Renal cortex interstitium (tissue), 11 donors: ENCODE measurements around the gene SEMA4F. TPM values are rescaled to one million over a fixed set of nuclear protein-coding genes. Genes with fewer than 3 reads are reported as not detected.

ENCODE experiments used
- DNase-seq, 11 donors: peaks; one replicate each; pipeline ENCODE4 v3.0.0-alpha.2; 2013; ENCODE audit warnings: low read depth in 9 of 11, low spot score in 4 of 11; ENCODE audit errors: extremely low read depth in 1 of 11
- polyA plus RNA-seq, 3 donors: library from polyadenylated mRNA; unstranded; fragments of 120-200 nt; gene quantifications; one replicate each; pipeline ENCODE4 v1.2.1, GENCODE V29; 2013; ENCODE audit not compliant: insufficient read length in 3 of 3

Gene SEMA4F
- polyA plus RNA-seq, 3 donors, result 6.8 to 8.1 (median 7.3) TPM

DNA sequence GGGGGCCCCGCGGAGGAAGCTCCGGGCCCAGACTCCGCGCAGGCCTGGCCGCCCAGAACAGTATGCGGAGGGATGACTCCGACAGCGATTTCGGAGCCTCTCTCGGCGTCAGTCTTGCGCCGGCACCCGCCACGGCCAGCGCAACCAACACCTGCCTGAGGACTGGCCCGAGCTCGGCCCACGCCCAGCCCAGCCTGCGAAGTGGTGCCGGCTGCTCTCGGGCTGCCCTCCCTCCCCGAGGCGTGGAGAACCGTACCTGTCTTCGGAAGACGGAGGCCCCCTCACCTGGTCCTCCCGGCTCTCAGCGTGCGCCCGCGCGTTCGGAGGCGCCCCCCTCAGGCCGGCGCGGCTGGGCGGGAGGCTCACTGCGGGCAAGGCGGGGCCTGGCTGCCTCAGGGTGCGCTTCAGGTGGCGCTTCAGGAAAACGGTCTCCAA lies 6.0 kb upstream of the SEMA4F start, which contains the start of gene M1AP:
TSS of gene M1AP (minus strand) at position 322 of the 435 bp plus-strand sequence. CDS start 8,055 bp downstream, outside the sequence.
- DNase-seq, result peak in 3 of 11 donors; percentile 7 to 8 (median 7)

GRCh38 chr2:74653589-74653984 lies 460 bp upstream of the SEMA4F start:
- no peak for DNase-seq

DNA sequence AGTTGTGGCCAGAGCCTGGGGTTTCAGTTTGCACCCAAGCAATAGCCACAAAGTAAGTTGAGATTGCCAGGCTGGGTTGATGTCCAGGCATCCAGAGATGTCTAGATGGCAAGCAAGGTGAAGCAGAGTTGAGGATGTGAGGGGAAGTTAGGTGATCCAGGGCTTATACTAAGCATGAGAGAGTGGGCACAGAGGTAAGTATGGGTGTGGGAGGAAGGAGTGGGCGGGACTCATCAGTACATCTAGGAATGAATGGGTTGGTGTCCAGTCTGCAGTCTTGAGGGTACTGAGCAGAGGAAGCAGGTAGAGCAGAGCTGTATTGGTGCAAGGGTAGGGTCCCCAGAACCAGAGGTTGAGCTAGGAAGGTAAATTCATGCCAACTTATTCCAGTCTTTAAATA lies 1.5 kb downstream of the SEMA4F start:
- DNase-seq, result no peak

- DNase-seq, result no peak
Measured at GRCh38 chr2:74658516-74658915, 4.5 kb downstream of the SEMA4F start.

DNA sequence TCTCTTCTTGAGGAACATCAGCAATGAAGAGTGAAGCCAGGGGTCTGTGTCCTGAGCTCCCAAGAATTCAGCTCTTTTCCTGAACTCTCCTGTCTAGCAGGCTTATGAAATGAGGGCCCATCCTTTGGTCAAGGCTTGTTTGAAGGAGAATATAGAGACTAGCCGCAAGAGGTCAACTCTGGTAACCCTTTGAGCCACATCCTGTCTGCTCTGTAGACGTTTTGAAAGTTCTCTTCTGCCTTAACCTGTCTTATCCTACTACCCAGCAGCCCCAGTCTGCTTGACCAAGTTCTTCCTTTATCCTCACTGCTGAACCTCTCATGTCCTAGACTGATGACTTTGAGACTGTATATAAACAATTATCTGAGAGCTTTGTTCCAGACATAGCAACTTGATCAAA lies 5.4 kb downstream of the SEMA4F start:
- no peak for DNase-seq

DNA sequence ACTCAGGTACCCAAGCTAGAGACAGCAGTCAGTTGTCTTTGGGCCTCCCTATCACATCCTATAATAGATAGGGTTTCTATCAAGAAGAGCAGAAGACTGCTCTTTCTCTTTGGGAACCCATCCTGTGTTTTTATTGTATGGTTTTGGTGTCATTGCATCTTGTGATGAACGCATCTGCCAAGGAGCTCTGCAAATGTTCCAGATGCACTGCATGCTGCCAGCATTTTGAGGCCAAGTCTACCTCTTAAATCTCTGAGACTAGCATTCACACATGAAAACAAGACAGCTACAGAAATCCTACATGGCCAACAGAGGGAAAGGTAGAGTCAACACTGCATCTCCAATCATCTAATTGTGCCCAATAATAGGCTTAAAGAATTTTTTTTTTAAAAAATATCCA lies 14.0 kb downstream of the SEMA4F start:
- no peak for DNase-seq

DNA sequence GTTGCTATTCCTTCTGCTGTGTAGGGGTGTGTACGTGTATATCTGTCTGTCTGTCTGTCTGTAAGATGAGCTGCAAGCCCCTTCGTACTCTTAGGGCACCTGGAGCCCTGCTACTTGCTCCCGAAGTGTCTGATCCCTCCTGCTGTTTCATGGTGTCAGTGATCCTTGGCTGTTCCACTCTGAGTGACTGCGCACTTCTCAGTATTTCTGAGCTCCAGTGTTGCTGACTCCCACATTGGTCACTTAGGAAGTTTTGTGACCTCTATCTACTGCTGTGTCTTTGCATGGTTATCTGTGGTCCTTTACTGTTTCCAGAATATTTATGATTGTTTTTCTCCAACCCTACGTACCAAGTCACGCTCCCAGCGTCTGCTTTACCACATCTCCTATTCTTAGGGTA lies 16.2 kb downstream of the SEMA4F start:
- DNase-seq, result no peak

GRCh38 chr2:74671479-74671878 lies 17.4 kb downstream of the SEMA4F start:
- no peak for DNase-seq

DNA sequence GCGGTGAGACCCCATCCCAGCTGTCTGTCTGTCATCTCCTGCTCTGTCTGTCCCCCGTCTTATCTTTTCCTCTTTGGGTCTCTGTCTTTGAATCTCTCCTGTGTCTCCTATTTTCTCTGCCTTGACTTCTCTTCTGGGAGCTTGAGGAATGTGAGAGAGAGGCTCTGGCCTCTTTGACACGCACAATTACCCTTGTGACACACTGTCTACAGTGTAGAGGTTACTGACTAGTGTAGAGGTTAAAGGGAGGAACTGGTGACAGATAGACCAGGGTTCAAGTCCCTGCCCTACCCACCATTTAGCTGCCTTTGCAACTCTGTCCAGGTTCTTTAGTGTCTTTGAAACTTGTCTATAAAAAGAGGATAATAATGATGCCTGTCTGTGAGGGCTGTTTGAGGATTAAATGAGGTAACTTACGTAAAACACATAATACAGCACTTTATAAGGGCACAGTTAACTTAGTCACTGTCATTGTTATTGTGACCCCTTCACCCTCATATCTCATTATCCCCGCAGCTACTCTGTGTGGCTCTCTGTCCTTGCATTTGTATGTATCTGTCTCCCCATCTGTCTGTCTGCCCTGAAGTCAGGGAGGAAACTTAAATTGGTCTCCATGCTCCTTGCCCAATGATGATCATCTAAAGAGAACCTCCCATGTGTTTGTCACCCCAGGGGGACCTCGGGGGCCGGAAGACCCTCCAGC lies 19.9 kb downstream of the SEMA4F start:
- peak in 3 of 11 donors; percentile 11 to 20 (median 16) for DNase-seq

DNA sequence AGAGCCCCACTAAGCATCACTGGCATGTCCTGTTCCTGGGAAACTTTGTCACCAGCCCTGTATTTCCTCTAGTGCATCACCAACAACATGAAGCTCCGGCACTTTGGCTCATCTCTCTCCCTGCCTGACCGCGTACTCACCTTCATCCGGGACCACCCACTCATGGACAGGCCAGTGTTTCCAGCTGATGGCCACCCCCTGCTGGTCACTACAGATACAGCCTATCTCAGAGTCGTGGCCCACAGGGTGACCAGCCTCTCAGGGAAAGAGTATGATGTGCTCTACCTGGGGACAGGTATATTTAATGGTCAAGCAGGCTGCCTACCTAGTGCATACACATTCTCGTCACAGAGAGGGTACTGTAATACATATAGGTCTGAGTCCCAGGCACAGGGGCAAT lies 21.0 kb downstream of the SEMA4F start:
- no peak for DNase-seq

GRCh38 chr2:74676331-74676730 lies 22.3 kb downstream of the SEMA4F start:
- DNase-seq, result no peak

DNA sequence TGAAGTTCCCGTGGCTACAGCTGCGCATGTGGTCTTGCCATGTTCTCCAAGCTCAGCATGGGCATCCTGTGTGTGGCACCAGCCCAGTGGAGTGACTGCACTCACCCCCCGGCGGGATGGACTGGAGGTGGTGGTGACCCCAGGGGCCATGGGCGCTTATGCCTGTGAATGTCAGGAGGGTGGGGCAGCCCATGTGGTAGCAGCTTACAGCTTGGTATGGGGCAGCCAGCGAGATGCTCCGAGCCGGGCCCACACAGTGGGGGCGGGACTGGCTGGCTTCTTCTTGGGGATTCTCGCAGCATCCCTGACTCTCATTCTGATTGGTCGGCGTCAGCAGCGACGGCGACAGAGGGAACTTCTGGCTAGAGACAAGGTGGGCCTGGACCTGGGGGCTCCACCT lies 25.6 kb downstream of the SEMA4F start:
- no peak for DNase-seq

- no peak for DNase-seq
Measured at GRCh38 chr2:74682501-74682900, 28.5 kb downstream of the SEMA4F start.

GRCh38 chr2:74685408-74685807 lies 31.4 kb downstream of the SEMA4F start:
- no peak for DNase-seq

DNA sequence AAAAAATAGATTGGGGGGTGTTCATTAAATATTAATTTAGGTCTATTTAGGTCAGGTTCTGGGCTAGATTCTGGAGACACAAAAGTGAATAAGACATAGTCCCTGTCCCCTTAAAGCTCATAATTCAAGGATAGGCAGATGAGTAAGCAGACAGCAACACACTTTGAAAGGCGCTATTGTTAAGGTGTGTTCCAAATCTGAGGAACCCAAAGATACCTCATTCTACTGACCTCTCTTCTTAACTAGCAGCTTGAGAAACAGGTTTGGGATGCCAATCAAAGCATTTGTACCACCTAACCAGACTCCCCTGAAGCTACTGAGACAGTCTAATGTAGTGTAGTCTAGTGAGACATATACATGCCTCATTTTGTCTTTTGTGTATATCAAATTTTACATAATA lies 34.8 kb downstream of the SEMA4F start:
- DNase-seq, result no peak

DNA sequence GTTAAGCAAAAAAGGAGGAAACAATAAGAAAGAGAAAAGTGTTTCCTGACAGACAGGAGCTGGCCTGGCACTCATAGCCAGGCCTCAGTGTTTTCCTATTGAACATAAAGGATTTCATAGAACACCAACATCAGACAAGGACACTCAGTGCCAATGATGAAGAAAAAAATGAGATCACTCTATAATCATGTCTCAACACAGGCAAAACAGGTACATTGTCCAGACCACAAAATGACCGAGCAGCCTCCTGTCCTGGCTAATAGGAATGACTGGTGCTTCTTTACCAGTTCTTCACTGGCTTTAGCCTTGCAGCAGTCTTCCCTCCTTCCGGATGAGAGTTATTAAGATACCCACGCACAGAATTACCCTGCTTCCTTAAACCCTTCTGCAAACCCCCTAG lies 35.6 kb downstream of the SEMA4F start:
- no peak for DNase-seq

DNA sequence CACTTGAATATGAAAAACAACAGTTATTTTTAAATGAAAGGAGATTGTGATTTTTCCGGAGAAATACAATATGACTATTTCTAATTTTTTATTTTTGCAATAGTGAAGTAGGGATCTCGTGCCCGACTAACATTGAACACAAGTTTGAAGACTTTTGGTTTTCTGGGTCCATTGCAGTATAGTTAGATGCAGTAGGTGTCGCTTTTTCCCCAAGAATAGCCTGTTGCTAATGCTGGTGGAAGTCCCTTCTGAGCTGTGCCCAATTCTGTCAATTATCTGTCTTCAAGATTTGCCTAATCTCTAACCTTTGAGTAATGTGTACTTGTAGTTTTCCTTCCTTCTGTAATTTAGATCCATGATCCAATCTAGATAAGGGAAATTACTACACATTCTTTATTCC lies 36.5 kb downstream of the SEMA4F start:
- DNase-seq, result peak in 10 of 11 donors; percentile 15 to 41 (median 30)

DNA sequence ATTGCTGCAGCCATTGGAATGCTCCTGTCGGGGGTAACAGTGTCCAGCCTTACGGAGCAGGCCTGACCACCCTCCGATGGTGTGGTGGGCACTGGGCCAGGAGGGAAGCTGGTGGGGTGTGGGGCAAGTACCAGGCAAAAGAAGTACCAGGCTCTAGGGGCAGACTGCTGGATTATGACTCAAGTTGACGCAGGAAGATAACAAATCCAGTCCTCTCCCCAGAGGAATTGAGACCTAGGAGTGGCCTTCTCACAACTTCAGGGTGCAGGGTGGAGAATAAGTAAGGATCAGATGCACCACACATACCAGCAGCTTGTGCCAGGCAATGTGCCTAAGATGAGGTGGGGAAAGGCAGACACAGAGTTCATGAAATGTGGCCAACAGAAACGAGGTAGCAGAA lies 37.9 kb downstream of the SEMA4F start:
- DNase-seq, result no peak

- no peak for DNase-seq
Measured at GRCh38 chr2:74693213-74693612, 39.2 kb downstream of the SEMA4F start.

DNA sequence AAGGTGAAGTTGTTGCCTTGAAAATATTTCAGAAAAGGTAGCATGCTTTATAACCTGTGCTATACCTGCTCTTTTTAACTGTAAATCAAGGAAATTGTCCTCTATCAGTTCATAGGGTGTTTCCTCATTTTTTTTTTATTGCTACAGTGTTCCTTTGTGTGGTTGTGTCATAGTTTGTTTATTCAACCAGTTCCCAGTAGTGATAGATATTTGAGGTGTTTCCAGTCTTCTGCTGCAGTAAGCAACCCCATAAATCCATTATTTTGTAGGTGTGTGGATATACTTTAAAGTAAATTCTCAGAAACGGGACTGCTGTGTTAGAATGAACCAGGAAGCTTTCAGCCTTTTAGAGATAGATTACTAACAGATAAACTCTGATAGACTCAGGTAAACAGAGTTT lies 39.6 kb downstream of the SEMA4F start:
- DNase-seq, result no peak

DNA sequence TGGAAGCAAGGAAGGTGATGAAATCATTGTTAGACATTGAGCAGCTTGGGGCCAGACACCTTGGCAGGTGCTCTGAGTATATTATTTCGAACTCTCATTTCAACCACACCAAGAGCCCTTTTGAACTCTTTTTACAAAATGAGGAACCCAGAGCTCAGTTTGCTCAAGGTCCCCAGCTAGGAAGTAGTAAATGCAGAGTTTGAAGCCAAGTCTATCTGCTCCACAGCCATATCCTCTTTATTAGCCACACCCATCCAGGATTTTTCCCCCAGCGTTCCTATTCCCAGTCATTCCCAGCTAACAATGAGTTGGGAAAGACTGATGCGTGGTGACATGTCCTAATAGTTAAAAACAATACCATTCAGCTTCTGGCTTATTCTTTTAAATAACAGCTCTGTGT lies 40.2 kb downstream of the SEMA4F start:
- no peak for DNase-seq
